H1 (cell line): ENCODE results near the gene IREB2. TPM values are rescaled to one million over a fixed set of nuclear protein-coding genes. Genes with fewer than 3 reads are reported as not detected.
A peak's percentile ranks its signal among the peaks of the same experiment; 100 is the strongest.

ENCODE experiments used
- CTCF ChIA-PET: fragments of 300-600 bp; sonication (Branson Sonifier 250); formaldehyde crosslinking; loops from one replicate; lab custom pipeline; 2021; ENCODE audit not compliant: partially characterized antibody; lab: Charles Lee
- POLR2A ChIA-PET: fragments of 300-600 bp; sonication (Branson Sonifier 250); formaldehyde crosslinking; loops from one replicate; lab custom pipeline; 2021; ENCODE audit warnings: inconsistent platforms; ENCODE audit not compliant: partially characterized antibody; lab: Charles Lee
- DNase-seq, 2 experiments: peaks; one replicate each; pipeline versions ENCODE4 v3.0.0 to v3.0.0-alpha.2; 2010 to 2022; ENCODE audit warnings: low spot score in 2 of 2, low read depth in 1 of 2, mixed read lengths in 1 of 2
- FAIRE-seq: peaks from 2 replicates; lab custom pipeline; 2011; peaks lifted over from hg19 to GRCh38; lab: Jason Lieb, UNC
- H2AFZ ChIP-seq: 2 replicates; pipeline ENCODE4 v1.8.1; 2012; ENCODE audit warnings: low read length, inconsistent platforms
- H2AK5ac ChIP-seq: 2 replicates; pipeline ENCODE4 v1.6.1; 2013; ENCODE audit warnings: low read depth, low read length
- H2BK120ac ChIP-seq: replicated peaks from 2 replicates; pipeline ENCODE3; 2013; ENCODE audit warnings: low read depth, low read length, inconsistent platforms
- H2BK12ac ChIP-seq: 2 replicates; pipeline ENCODE4 v1.6.1; 2013; ENCODE audit warnings: low read depth, low read length
- H2BK15ac ChIP-seq: 2 replicates; pipeline ENCODE4 v1.6.1; 2013; ENCODE audit warnings: low read length
- H2BK20ac ChIP-seq: 2 replicates; pipeline ENCODE4 v1.6.1; 2013; ENCODE audit warnings: low read length
- H2BK5ac ChIP-seq: 2 replicates; pipeline ENCODE4 v1.6.1; 2013; ENCODE audit warnings: low read depth, low read length
- H3K14ac ChIP-seq: 2 replicates; pipeline ENCODE4 v1.6.1; 2013; ENCODE audit warnings: inconsistent platforms; ENCODE audit not compliant: insufficient read length
- H3K18ac ChIP-seq: 2 replicates; pipeline ENCODE4 v1.6.1; 2013; ENCODE audit warnings: low read length; ENCODE audit errors: extremely low read depth
- H3K23ac ChIP-seq: 2 replicates; pipeline ENCODE4 v1.6.1; 2013; ENCODE audit warnings: inconsistent platforms; ENCODE audit not compliant: insufficient read length
- H3K23me2 ChIP-seq: 2 replicates; pipeline ENCODE4 v1.6.1; 2013; ENCODE audit warnings: low read depth, low read length
- H3K27ac ChIP-seq: 2 replicates; pipeline ENCODE4 v1.6.1; 2011; ENCODE audit warnings: low read depth, low read length, inconsistent platforms
- H3K27me3 ChIP-seq, 4 experiments: replicated peaks in 1 of 4; 1 replicate in 1 of 4; 2 replicates in 3 of 4; pipeline versions ENCODE4 v1.6.1 to v1.8.1; 2011 to 2013; ENCODE audit warnings: low read length in 3 of 4, mild to moderate bottlenecking in 3 of 4, inconsistent platforms in 2 of 4, mixed read lengths in 2 of 4, moderate library complexity in 1 of 4; ENCODE audit not compliant: control insufficient read depth in 3 of 4, insufficient read depth in 3 of 4; ENCODE audit errors: extremely low read depth in 1 of 4
- H3K36me3 ChIP-seq, 4 experiments: 2 replicates each; pipeline versions ENCODE4 v1.6.1 to v1.8.1; 2011 to 2013; ENCODE audit warnings: mild to moderate bottlenecking in 4 of 4, low read length in 3 of 4, moderate library complexity in 2 of 4, control low read depth in 1 of 4, inconsistent platforms in 1 of 4; ENCODE audit not compliant: insufficient read depth in 4 of 4, control insufficient read depth in 2 of 4
- H3K4ac ChIP-seq: replicated peaks from 2 replicates; pipeline ENCODE3; 2013; ENCODE audit warnings: low read length, low read depth, mixed read lengths, inconsistent platforms; ENCODE audit not compliant: insufficient read length
- H3K4me1 ChIP-seq, 4 experiments: replicated peaks in 1 of 4; 1 replicate in 1 of 4; 2 replicates in 3 of 4; pipeline versions ENCODE4 v1.6.1 to v1.8.1; 2011 to 2013; ENCODE audit warnings: low read length in 3 of 4, inconsistent platforms in 2 of 4, mixed read lengths in 1 of 4; ENCODE audit not compliant: insufficient read depth in 4 of 4, control insufficient read depth in 3 of 4
- H3K4me2 ChIP-seq, 2 experiments: 2 replicates each; pipeline versions ENCODE4 v1.6.1 to v1.8.1; 2011 to 2013; ENCODE audit warnings: low read depth in 2 of 2, low read length in 2 of 2, control low read depth in 1 of 2, inconsistent platforms in 1 of 2, mild to moderate bottlenecking in 1 of 2; ENCODE audit not compliant: insufficient read depth in 1 of 2
- H3K4me3 ChIP-seq, 4 experiments: fragments of 200-600, 300-600 bp in 1 of 4; sonication (generic), shearing (Covaris generic), sonication (Bioruptor Twin) in 1 of 4; 2 replicates each; pipeline versions ENCODE4 v1.5.1 to v1.8.1; 2011 to 2016; ENCODE audit warnings: low read length in 4 of 4, low read depth in 3 of 4, control low read depth in 2 of 4, inconsistent platforms in 2 of 4, mild to moderate bottlenecking in 2 of 4, mixed read lengths in 1 of 4, moderate library complexity in 1 of 4; ENCODE audit not compliant: insufficient read depth in 2 of 4; ENCODE audit errors: extremely low read depth in 1 of 4
- H3K56ac ChIP-seq: replicated peaks from 2 replicates; pipeline ENCODE3; 2013; ENCODE audit warnings: low read depth, mild to moderate bottlenecking, mixed read lengths, low read length, inconsistent platforms; ENCODE audit not compliant: insufficient read length
- H3K79me1 ChIP-seq: 2 replicates; pipeline ENCODE4 v1.6.1; 2013; ENCODE audit warnings: low read depth, low read length, control low read depth
- H3K79me2 ChIP-seq, 2 experiments: 2 replicates each; pipeline versions ENCODE4 v1.6.1 to v1.8.1; 2012 to 2013; ENCODE audit warnings: low read length in 2 of 2, mild to moderate bottlenecking in 2 of 2, inconsistent platforms in 1 of 2; ENCODE audit not compliant: insufficient read depth in 2 of 2, control insufficient read depth in 1 of 2
- H3K9ac ChIP-seq, 4 experiments: replicated peaks in 1 of 4; 1 replicate in 1 of 4; 2 replicates in 3 of 4; pipeline versions ENCODE4 v1.6.1 to v1.8.1; 2011 to 2013; ENCODE audit warnings: low read depth in 3 of 4, low read length in 3 of 4, control low read depth in 2 of 4, mild to moderate bottlenecking in 2 of 4, moderate library complexity in 2 of 4, inconsistent platforms in 1 of 4; ENCODE audit errors: extremely low read depth in 1 of 4
- H3K9me3 ChIP-seq, 2 experiments: 2 replicates each; pipeline versions ENCODE4 v1.6.1 to v1.8.1; 2012 to 2013; ENCODE audit warnings: mild to moderate bottlenecking in 2 of 2, moderate library complexity in 2 of 2, control low read depth in 1 of 2, inconsistent platforms in 1 of 2, low read depth in 1 of 2, low read length in 1 of 2, mixed read lengths in 1 of 2; ENCODE audit not compliant: insufficient read depth in 2 of 2
- H4K20me1 ChIP-seq, 2 experiments: replicated peaks in 1 of 2; 2 replicates each; pipeline versions ENCODE3 to v1.8.1; 2011 to 2013; ENCODE audit warnings: inconsistent platforms in 2 of 2, low read length in 2 of 2, mild to moderate bottlenecking in 1 of 2; ENCODE audit not compliant: insufficient read depth in 2 of 2, control insufficient read depth in 1 of 2
- H4K5ac ChIP-seq: 2 replicates; pipeline ENCODE4 v1.6.1; 2013; ENCODE audit warnings: low read length, low read depth, mixed read lengths, inconsistent platforms; ENCODE audit not compliant: insufficient read length
- H4K8ac ChIP-seq: 2 replicates; pipeline ENCODE4 v1.8.0; 2013; ENCODE audit warnings: mild to moderate bottlenecking, moderate library complexity, low read length, inconsistent platforms; ENCODE audit not compliant: insufficient read depth; ENCODE audit errors: extremely low read depth
- H4K91ac ChIP-seq: replicated peaks from 2 replicates; pipeline ENCODE3; 2013; ENCODE audit warnings: low read length, mixed read lengths, inconsistent platforms; ENCODE audit not compliant: insufficient read length
- CEBPB ChIP-seq: IDR thresholded peaks from 2 replicates; pipeline ENCODE4 v1.6.1; 2012; ENCODE audit warnings: low read depth, low read length
- CHD1 ChIP-seq: IDR thresholded peaks from 2 replicates; pipeline ENCODE4 v1.6.1; 2012; ENCODE audit warnings: low read depth, low read length, improper control_type of control experiment
- CREB1 ChIP-seq: IDR thresholded peaks from 2 replicates; pipeline ENCODE4 v1.6.1; 2012; ENCODE audit warnings: inconsistent platforms
- JUN ChIP-seq: IDR thresholded peaks from 2 replicates; pipeline ENCODE4 v1.6.1; 2011; ENCODE audit warnings: low read depth, mild to moderate bottlenecking, improper control_type of control experiment, low read length
- RBBP5 ChIP-seq: IDR thresholded peaks from 2 replicates; pipeline ENCODE4 v1.7.1; 2012; ENCODE audit warnings: low read depth, mild to moderate bottlenecking, inconsistent platforms, low read length, moderate library complexity, borderline replicate concordance
- RNF2 ChIP-seq: fragments of 200-900, 300-1000 bp; sonication (generic); IDR thresholded peaks from 2 replicates; pipeline ENCODE4 v1.7.1; 2016; ENCODE audit warnings: borderline replicate concordance, low read depth, mild to moderate bottlenecking, antibody characterized with exemption, low read length; ENCODE audit not compliant: poor library complexity, severe bottlenecking; ENCODE audit errors: missing control alignments
- RXRA ChIP-seq: IDR thresholded peaks from 2 replicates; pipeline ENCODE4 v1.6.1; 2011; ENCODE audit warnings: low read depth, mild to moderate bottlenecking, low read length, moderate library complexity; ENCODE audit not compliant: insufficient read depth
- SAP30 ChIP-seq: fragments of 300-600 bp; sonication (generic); IDR thresholded peaks from 2 replicates; pipeline ENCODE4 v1.7.1; 2012; ENCODE audit warnings: low read length, moderate library complexity, mild to moderate bottlenecking, inconsistent platforms; ENCODE audit not compliant: insufficient read depth, insufficient replicate concordance
- SP4 ChIP-seq: IDR thresholded peaks from 2 replicates; pipeline ENCODE4 v1.6.1; 2012; ENCODE audit warnings: low read length, inconsistent platforms
- YY1 ChIP-seq: IDR thresholded peaks from 2 replicates; pipeline ENCODE4 v1.6.1; 2011; ENCODE audit warnings: low read depth, mild to moderate bottlenecking, low read length
- whole genome bisulfite sequencing, 2 experiments: shearing (Covaris generic) in 1 of 2; methylation state at CpG; one replicate each; pipeline versions ENCODE4 v1.1.6 to v1.1.7; 2013 to 2015; ENCODE audit warnings: low lambda C conversion rate in 2 of 2, mixed read lengths in 2 of 2, inconsistent platforms in 1 of 2, low coverage in 1 of 2, missing lambda C conversion rate in 1 of 2; ENCODE audit not compliant: insufficient replicate concordance in 2 of 2, insufficient coverage in 1 of 2, insufficient read length in 1 of 2; ENCODE audit errors: extremely low coverage in 1 of 2, missing lambda C conversion rate in 1 of 2; 5-methylcytosine and 5-hydroxymethylcytosine counted together
- polyA plus RNA-seq, 7 experiments: library from polyadenylated mRNA; depleted of rRNA in 3 of 7; stranded (reverse) in 5 of 7; unstranded in 2 of 7; fragments of >200 nt in 5 of 7; fragments of 200-250 nt in 2 of 7; gene quantifications; 1 replicate in 5 of 7; 2 replicates in 1 of 7; 4 replicates in 1 of 7; pipeline versions ENCODE4 v1.2.1 to v1.2.3, GENCODE V29; 2011 to 2013; ENCODE audit warnings: missing spikeins in 2 of 7, mixed read lengths in 2 of 7
- total RNA-seq: library from RNA; stranded (reverse); fragmentation: NEBNext Ultra II Directional; extraction: Animal tissue kit (Norgen Biotek cat#: 25700); gene quantifications from 2 replicates; pipeline ENCODE4 v1.2.1, GENCODE V29; 2021
- TF ChIP-seq, protein P1 (sequence below): IDR thresholded peaks from 2 replicates; pipeline ENCODE4 v1.6.1; 2012; ENCODE audit warnings: low read length, inconsistent platforms

IREB2 gene
- total and polyA plus RNA-seq, 2 of the 8 experiments (the other 6 are each of a cell fraction or from before 2014, with no cell fraction given): 21.0 to 103 TPM

DNA sequence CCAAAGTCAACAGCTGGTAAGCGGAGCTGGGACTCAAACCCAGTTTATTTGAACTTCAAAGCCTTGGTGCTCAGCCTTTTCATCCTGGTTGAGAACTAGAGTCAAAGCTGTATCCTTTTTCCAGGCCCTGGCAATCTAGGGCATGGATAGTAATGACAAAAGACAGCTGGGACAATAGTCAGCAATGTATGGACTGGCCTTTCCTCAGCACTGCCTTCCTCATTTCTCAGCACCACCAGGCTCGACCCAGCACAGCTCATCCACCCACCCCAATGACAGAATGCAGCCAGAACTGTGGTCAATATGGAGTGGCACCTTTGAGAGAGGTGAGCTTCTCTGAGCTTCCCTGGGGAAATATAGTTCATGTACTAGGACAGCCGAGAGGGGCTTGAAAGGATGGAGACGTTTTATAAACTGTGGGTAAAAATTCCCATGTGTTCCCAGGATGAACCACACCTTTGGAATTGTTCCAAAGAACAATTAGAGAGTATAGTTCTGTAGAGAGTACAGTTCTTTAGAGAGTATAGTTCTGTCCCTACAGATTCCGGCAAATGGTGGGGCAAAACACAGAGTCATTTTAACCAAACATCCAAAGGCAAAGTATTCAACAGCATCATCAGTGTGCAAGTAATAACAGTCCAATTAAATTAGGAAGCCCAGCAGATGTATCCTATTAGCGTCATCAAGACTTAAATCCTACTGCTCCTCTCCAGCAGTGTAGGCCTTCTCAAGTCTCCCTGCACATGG is 30.2 kb upstream of the IREB2 start:
- Histone ChIP-seq H4K5ac (no peak overlapping the region), H3K79me2 (no peaks in the 10 kb centered on the region), H3K56ac (no peak overlapping the region), H3K4me1 (peaks cover 0 to 8% (median 5%) of the 10 kb centered on the region in 4 experiments; a peak in 5 of 7 replicates), H3K14ac (no peak overlapping the region), H3K4me3 (no peak overlapping the region), H3K27ac (no peak overlapping the region), H2BK120ac (no peak overlapping the region), H2BK15ac (no peak overlapping the region), H3K4ac (no peak overlapping the region), H2AFZ (peak overlapping the region; percentile 19; the same call in 1 of the 2 replicates), H2BK12ac (no peak overlapping the region), H3K27me3 (no peaks in the 10 kb centered on the region; a peak in 2 of 7 replicates), H3K4me2 (no peak overlapping the region), H4K8ac (no peak overlapping the region), H4K91ac (no peak overlapping the region), H2BK5ac (no peak overlapping the region), H3K18ac (no peak overlapping the region), H3K23ac (no peak overlapping the region), H3K79me1 (no peaks in the 10 kb centered on the region), H3K36me3 (no peaks in the 10 kb centered on the region), H3K23me2 (no peaks in the 10 kb centered on the region; the same call in 1 of the 2 replicates), H3K9ac (no peak overlapping the region), H3K9me3 (no peaks in the 10 kb centered on the region), H2AK5ac (no peak overlapping the region), H4K20me1 (no peaks in the 10 kb centered on the region), H2BK20ac (no peak overlapping the region)
- CTCF ChIA-PET: interaction anchor here (1.1 to 20.7 kb wide), 7 partner anchors 9 to 100 kb away, joined by 3 to 240 read pairs (median 22); no protein-coding TSS in a partner anchor
- POLR2A ChIA-PET: interaction anchor here (0.7 to 1.3 kb wide), 5 partner anchors 20 to 91 kb away, joined by 3 to 5 read pairs (median 3); partner anchors contain the start of gene IREB2
- no peak for FAIRE-seq
- no peak for DNase-seq
- 91% methylated on average over 6 of the region's 6 CpGs; no CpG with 5 or more reads in 1 of the 2 experiments for WGBS, 2 experiments
- TF ChIP-seq RNF2: no peak
- TF ChIP-seq JUN: no peak
- no peak for TF ChIP-seq SP4
- no peak for TF ChIP-seq SAP30
- no peak for TF ChIP-seq RBBP5
- TF ChIP-seq CREB1: no peak
- TF ChIP-seq CHD1: no peak
- TF ChIP-seq CEBPB: no peak
- no peak for TF ChIP-seq YY1
- TF ChIP-seq, protein P1, sequence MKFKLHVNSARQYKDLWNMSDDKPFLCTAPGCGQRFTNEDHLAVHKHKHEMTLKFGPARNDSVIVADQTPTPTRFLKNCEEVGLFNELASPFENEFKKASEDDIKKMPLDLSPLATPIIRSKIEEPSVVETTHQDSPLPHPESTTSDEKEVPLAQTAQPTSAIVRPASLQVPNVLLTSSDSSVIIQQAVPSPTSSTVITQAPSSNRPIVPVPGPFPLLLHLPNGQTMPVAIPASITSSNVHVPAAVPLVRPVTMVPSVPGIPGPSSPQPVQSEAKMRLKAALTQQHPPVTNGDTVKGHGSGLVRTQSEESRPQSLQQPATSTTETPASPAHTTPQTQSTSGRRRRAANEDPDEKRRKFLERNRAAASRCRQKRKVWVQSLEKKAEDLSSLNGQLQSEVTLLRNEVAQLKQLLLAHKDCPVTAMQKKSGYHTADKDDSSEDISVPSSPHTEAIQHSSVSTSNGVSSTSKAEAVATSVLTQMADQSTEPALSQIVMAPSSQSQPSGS: no peak
- no peak for TF ChIP-seq RXRA
